GM23338 (cell line): Measurements from ENCODE around the gene CNTNAP5. TPM values are rescaled to one million over a fixed set of nuclear protein-coding genes. Genes with fewer than 3 reads are reported as not detected.

Source experiments
- ATAC-seq: fragments of 200-7000 bp; cut with Tn5 transposase; 3 replicates; pipeline ENCODE4 v1.9.1; 2020
- DNase-seq: peaks from one replicate; pipeline ENCODE4 v3.0.0-alpha.2; 2015; ENCODE audit warnings: low spot score
- H2AFZ ChIP-seq: fragments of 200-600 bp; sonication (generic); 2 replicates; pipeline ENCODE4 v1.8.0; 2016; ENCODE audit warnings: antibody characterized with exemption, mild to moderate bottlenecking, moderate library complexity
- H3F3A ChIP-seq: fragments of 200-600 bp; sonication (generic); replicated peaks from 2 replicates; pipeline ENCODE4 v1.8.0; 2017; ENCODE audit warnings: antibody characterized with exemption, mixed run types, low read depth
- H3K27ac ChIP-seq: fragments of 200-600 bp; sonication (generic); 2 replicates; pipeline ENCODE4 v1.6.1; 2016; ENCODE audit warnings: low read depth
- H3K27me3 ChIP-seq: fragments of 200-600 bp; sonication (generic); 2 replicates; pipeline ENCODE4 v1.8.0; 2016; ENCODE audit warnings: mild to moderate bottlenecking, mixed run types, moderate library complexity; ENCODE audit not compliant: insufficient read depth
- H3K36me3 ChIP-seq: fragments of 200-600 bp; sonication (generic); 2 replicates; pipeline ENCODE4 v1.8.0; 2016; ENCODE audit warnings: mild to moderate bottlenecking; ENCODE audit not compliant: insufficient read depth
- H3K4me1 ChIP-seq: fragments of 200-600 bp; sonication (generic); 2 replicates; pipeline ENCODE4 v1.8.0; 2016; ENCODE audit warnings: mild to moderate bottlenecking, moderate library complexity; ENCODE audit not compliant: insufficient read depth
- H3K4me2 ChIP-seq: fragments of 200-600 bp; sonication (generic); 2 replicates; pipeline ENCODE4 v1.7.1; 2017; ENCODE audit warnings: mixed run types
- H3K4me3 ChIP-seq: fragments of 200-600 bp; sonication (generic); 2 replicates; pipeline ENCODE4 v1.6.1; 2016; ENCODE audit warnings: mixed run types
- H3K79me2 ChIP-seq: fragments of 200-600 bp; sonication (generic); replicated peaks from 2 replicates; pipeline ENCODE4 v1.8.0; 2017; ENCODE audit warnings: mild to moderate bottlenecking; ENCODE audit not compliant: insufficient read depth
- H3K9me2 ChIP-seq: fragments of 200-600 bp; sonication (generic); 2 replicates; pipeline ENCODE4 v1.8.0; 2017; ENCODE audit not compliant: insufficient read depth
- H4K20me1 ChIP-seq: fragments of 200-600 bp; sonication (generic); replicated peaks from 2 replicates; pipeline ENCODE4 v1.8.0; 2017; ENCODE audit warnings: mild to moderate bottlenecking; ENCODE audit not compliant: insufficient read depth
- H3K27ac Mint-ChIP-seq: 2 replicates; pipeline ENCODE4 v1.8.0; 2020; ENCODE audit warnings: inconsistent platforms, mild to moderate bottlenecking, moderate library complexity, mixed read lengths
- H3K27me3 Mint-ChIP-seq: 3 replicates; pipeline ENCODE4 v1.8.0; 2022; ENCODE audit warnings: low read depth, mild to moderate bottlenecking, moderate library complexity, mixed read lengths, inconsistent platforms; ENCODE audit not compliant: insufficient read depth, poor library complexity
- H3K36me3 Mint-ChIP-seq: 3 replicates; pipeline ENCODE4 v1.8.0; 2021; ENCODE audit warnings: low read depth, mild to moderate bottlenecking, inconsistent platforms, moderate library complexity, mixed read lengths
- H3K4me1 Mint-ChIP-seq: 3 replicates; pipeline ENCODE4 v1.8.0; 2020; ENCODE audit warnings: mild to moderate bottlenecking, inconsistent platforms, mixed read lengths
- H3K4me3 Mint-ChIP-seq: 3 replicates; pipeline ENCODE4 v1.8.0; 2021; ENCODE audit warnings: moderate library complexity, mild to moderate bottlenecking, inconsistent platforms, mixed read lengths
- H3K9me3 Mint-ChIP-seq: 3 replicates; pipeline ENCODE4 v1.8.0; 2020; ENCODE audit warnings: moderate library complexity, mild to moderate bottlenecking, inconsistent platforms, mixed read lengths
- POLR2AphosphoS5 ChIP-seq: IDR thresholded peaks from 2 replicates; pipeline ENCODE4 v1.6.1; 2016; ENCODE audit warnings: antibody characterized with exemption, low read depth
- STAT1 ChIP-seq: IDR thresholded peaks from one replicate; pipeline ENCODE4 v1.6.1; 2016; ENCODE audit warnings: antibody characterized with exemption; ENCODE audit not compliant: unreplicated experiment
- polyA plus RNA-seq: library from polyadenylated mRNA; unstranded; fragments of >200 nt; fragmentation: Nextera tagmentation; extraction: Ambion mirVana; gene quantifications from 2 replicates; pipeline ENCODE4 v1.2.1, GENCODE V29; 2016
- total RNA-seq: library from RNA; depleted of rRNA; stranded (reverse); fragments of >200 nt; shearing (Covaris generic); gene quantifications from 2 replicates; pipeline ENCODE4 v1.2.3, GENCODE V29; 2014
- TF ChIP-seq, protein P1 (sequence below): fragments of 250-450 bp; sonication (Bioruptor Pico); IDR thresholded peaks from 2 replicates; pipeline ENCODE4 v1.5.0; 2020; ENCODE audit warnings: mild to moderate bottlenecking, moderate library complexity
- TF ChIP-seq, protein P2 (sequence below), 2 experiments: fragments of 200-600 bp in 1 of 2; sonication (generic) in 1 of 2; conservative IDR thresholded peaks; 2 replicates each; pipeline versions ENCODE4 v1.5.1 to v1.6.1; 2016 to 2017; ENCODE audit warnings: antibody characterized with exemption in 2 of 2, low read depth in 2 of 2, mild to moderate bottlenecking in 2 of 2, moderate library complexity in 1 of 2

The CNTNAP5 gene
- total and polyA plus RNA-seq, 2 experiments from 2014 or later: 0.49 to 0.50 TPM

DNA sequence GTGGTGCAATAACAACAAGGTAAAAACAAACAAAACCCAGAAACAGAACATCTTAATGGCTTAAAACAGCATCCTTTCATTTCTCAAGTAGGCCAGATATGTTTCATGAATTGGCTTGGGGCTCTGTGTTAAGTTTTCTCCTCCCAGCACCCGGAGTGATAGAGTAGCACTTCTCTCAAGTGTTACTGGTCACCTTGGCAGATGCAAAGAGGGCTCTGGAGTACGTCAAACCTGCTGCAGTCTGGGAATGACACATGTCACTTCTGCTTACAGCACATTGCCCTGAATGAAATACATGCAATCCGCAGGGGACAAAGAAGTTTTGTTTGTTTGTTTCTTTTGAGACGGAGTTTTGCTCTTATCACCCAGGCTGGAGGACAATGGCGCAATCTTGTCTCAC lies 639.3 kb downstream of the CNTNAP5 start:
- H4K20me1 ChIP-seq: no peaks in the 10 kb centered on the region
- peaks cover 5% of the 10 kb centered on the region for H3K27me3 Mint-ChIP-seq
- no peaks in the 10 kb centered on the region for H3K27me3 ChIP-seq
- H3K36me3 ChIP-seq: no peaks in the 10 kb centered on the region
- DNase-seq: no peak
- no peak overlapping the region for H3K27ac ChIP-seq
- no peaks in the 10 kb centered on the region for H3K79me2 ChIP-seq
- H3K4me3 ChIP-seq: no peak overlapping the region
- TF ChIP-seq, protein P1, sequence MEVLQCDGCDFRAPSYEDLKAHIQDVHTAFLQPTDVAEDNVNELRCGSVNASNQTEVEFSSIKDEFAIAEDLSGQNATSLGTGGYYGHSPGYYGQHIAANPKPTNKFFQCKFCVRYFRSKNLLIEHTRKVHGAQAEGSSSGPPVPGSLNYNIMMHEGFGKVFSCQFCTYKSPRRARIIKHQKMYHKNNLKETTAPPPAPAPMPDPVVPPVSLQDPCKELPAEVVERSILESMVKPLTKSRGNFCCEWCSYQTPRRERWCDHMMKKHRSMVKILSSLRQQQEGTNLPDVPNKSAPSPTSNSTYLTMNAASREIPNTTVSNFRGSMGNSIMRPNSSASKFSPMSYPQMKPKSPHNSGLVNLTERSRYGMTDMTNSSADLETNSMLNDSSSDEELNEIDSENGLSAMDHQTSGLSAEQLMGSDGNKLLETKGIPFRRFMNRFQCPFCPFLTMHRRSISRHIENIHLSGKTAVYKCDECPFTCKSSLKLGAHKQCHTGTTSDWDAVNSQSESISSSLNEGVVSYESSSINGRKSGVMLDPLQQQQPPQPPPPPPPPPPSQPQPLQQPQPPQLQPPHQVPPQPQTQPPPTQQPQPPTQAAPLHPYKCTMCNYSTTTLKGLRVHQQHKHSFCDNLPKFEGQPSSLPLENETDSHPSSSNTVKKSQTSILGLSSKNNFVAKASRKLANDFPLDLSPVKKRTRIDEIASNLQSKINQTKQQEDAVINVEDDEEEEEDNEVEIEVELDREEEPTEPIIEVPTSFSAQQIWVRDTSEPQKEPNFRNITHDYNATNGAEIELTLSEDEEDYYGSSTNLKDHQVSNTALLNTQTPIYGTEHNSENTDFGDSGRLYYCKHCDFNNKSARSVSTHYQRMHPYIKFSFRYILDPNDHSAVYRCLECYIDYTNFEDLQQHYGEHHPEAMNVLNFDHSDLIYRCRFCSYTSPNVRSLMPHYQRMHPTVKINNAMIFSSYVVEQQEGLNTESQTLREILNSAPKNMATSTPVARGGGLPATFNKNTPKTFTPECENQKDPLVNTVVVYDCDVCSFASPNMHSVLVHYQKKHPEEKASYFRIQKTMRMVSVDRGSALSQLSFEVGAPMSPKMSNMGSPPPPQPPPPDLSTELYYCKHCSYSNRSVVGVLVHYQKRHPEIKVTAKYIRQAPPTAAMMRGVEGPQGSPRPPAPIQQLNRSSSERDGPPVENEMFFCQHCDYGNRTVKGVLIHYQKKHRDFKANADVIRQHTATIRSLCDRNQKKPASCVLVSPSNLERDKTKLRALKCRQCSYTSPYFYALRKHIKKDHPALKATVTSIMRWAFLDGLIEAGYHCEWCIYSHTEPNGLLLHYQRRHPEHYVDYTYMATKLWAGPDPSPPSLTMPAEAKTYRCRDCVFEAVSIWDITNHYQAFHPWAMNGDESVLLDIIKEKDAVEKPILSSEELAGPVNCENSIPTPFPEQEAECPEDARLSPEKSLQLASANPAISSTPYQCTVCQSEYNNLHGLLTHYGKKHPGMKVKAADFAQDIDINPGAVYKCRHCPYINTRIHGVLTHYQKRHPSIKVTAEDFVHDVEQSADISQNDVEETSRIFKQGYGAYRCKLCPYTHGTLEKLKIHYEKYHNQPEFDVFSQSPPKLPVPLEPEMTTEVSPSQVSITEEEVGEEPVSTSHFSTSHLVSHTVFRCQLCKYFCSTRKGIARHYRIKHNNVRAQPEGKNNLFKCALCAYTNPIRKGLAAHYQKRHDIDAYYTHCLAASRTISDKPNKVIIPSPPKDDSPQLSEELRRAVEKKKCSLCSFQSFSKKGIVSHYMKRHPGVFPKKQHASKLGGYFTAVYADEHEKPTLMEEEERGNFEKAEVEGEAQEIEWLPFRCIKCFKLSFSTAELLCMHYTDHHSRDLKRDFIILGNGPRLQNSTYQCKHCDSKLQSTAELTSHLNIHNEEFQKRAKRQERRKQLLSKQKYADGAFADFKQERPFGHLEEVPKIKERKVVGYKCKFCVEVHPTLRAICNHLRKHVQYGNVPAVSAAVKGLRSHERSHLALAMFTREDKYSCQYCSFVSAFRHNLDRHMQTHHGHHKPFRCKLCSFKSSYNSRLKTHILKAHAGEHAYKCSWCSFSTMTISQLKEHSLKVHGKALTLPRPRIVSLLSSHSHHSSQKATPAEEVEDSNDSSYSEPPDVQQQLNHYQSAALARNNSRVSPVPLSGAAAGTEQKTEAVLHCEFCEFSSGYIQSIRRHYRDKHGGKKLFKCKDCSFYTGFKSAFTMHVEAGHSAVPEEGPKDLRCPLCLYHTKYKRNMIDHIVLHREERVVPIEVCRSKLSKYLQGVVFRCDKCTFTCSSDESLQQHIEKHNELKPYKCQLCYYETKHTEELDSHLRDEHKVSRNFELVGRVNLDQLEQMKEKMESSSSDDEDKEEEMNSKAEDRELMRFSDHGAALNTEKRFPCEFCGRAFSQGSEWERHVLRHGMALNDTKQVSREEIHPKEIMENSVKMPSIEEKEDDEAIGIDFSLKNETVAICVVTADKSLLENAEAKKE (CRISPR knock-in tag): no peak
- TF ChIP-seq, protein P2, sequence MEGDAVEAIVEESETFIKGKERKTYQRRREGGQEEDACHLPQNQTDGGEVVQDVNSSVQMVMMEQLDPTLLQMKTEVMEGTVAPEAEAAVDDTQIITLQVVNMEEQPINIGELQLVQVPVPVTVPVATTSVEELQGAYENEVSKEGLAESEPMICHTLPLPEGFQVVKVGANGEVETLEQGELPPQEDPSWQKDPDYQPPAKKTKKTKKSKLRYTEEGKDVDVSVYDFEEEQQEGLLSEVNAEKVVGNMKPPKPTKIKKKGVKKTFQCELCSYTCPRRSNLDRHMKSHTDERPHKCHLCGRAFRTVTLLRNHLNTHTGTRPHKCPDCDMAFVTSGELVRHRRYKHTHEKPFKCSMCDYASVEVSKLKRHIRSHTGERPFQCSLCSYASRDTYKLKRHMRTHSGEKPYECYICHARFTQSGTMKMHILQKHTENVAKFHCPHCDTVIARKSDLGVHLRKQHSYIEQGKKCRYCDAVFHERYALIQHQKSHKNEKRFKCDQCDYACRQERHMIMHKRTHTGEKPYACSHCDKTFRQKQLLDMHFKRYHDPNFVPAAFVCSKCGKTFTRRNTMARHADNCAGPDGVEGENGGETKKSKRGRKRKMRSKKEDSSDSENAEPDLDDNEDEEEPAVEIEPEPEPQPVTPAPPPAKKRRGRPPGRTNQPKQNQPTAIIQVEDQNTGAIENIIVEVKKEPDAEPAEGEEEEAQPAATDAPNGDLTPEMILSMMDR (conservative IDR thresholded peaks at IDR 0.05; ENCODE audit: low read depth in 2 of 2): no peak
- peaks cover 21% of the 10 kb centered on the region for H3K4me1 Mint-ChIP-seq
- H3K4me2 ChIP-seq: no peak overlapping the region
- no peak for ATAC-seq
- H3K36me3 Mint-ChIP-seq: no peaks in the 10 kb centered on the region
- no peaks in the 10 kb centered on the region; the same call in 2 of the 3 replicates for H3K9me3 Mint-ChIP-seq
- H3F3A ChIP-seq: no peaks in the 10 kb centered on the region
- no peak overlapping the region for H3K4me3 Mint-ChIP-seq
- H2AFZ ChIP-seq: 0 out of 2 replicates have a peak overlapping the region, but pooled peaks have one; percentile 3
- peaks cover 13% of the 10 kb centered on the region for H3K4me1 ChIP-seq
- H3K27ac Mint-ChIP-seq: no peak overlapping the region
- H3K9me2 ChIP-seq: peaks cover 1% of the 10 kb centered on the region; the same call in 1 of the 2 replicates

DNA sequence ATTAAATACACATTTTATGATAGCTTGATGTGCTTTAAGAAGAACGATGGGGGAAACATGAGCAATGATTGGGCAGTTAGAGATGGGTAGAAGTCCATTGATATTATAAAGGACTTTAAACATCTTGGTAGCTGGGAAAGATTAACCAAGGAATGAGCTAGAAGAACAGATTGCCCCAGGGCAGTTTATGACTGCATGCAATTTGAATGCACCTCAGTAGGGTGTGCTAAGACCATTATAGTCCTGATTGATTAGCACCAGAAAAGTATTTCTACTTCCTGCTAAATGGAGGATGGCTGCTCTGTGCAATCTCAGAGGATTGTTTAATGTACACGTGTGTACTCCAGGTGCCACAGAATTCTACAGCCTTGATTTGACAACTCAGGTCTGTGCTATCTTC lies 641.9 kb downstream of the CNTNAP5 start:
- H3K79me2 ChIP-seq: no peaks in the 10 kb centered on the region
- no peaks in the 10 kb centered on the region for H3K27me3 ChIP-seq
- peaks cover 10% of the 10 kb centered on the region; the same call in 1 of the 2 replicates for H3K9me2 ChIP-seq
- H3K4me3 ChIP-seq: no peak overlapping the region
- Mint-ChIP-seq H3K27ac (no peak overlapping the region), H3K36me3 (no peaks in the 10 kb centered on the region), H3K4me1 (peaks cover 21% of the 10 kb centered on the region), H3K4me3 (no peak overlapping the region), H3K9me3 (no peaks in the 10 kb centered on the region), H3K27me3 (peaks cover 3% of the 10 kb centered on the region)
- no peak overlapping the region for H3K4me2 ChIP-seq
- DNase-seq (no peak), ATAC-seq (no peak)
- no peak overlapping the region for H2AFZ ChIP-seq
- H3K36me3 ChIP-seq: no peaks in the 10 kb centered on the region
- peaks cover 13% of the 10 kb centered on the region for H3K4me1 ChIP-seq
- no peaks in the 10 kb centered on the region for H3F3A ChIP-seq
- no peaks in the 10 kb centered on the region for H4K20me1 ChIP-seq
- H3K27ac ChIP-seq: no peak overlapping the region
- TF ChIP-seq, protein P1 (CRISPR knock-in tag): no peak
- TF ChIP-seq POLR2AphosphoS5 (no peak), STAT1 (no peak)
